Hindlimb muscle (tissue), 1 donor: ENCODE measurements around the gene FDXR. TPM values are rescaled to one million over a fixed set of nuclear protein-coding genes. Genes with fewer than 3 reads are reported as not detected.

Experiments used
- DNase-seq: peaks from one replicate; pipeline ENCODE4 v3.0.0-alpha.2; 2013
- polyA plus RNA-seq: library from polyadenylated mRNA; unstranded; fragments of 120-200 nt; gene quantifications from one replicate; pipeline ENCODE4 v1.2.1, GENCODE V29; 2013; ENCODE audit not compliant: insufficient read length

Gene FDXR
- polyA plus RNA-seq, 1 donor, result 2.5 TPM

GRCh38 chr17:74893936-74894671 is 21.3 kb upstream of the FDXR start:
- no peak for DNase-seq

GRCh38 chr17:74892974-74893911 is 20.4 kb upstream of the FDXR start, which contains the start of gene FADS6:
FADS6 (minus strand) TSS chr17:74893633; CDS start chr17:74893595, 38 bp downstream.
- DNase-seq, result no peak

GRCh38 chr17:74892013-74892841 is 19.4 kb upstream of the FDXR start:
- no peak for DNase-seq

- no peak for DNase-seq
These were observed 17.8 kb upstream of the FDXR start for GRCh38 chr17:74890554-74890953.

GRCh38 chr17:74888469-74888868 is 15.7 kb upstream of the FDXR start:
- DNase-seq, result no peak

- no peak for DNase-seq
These were observed 10.5 kb upstream of the FDXR start for GRCh38 chr17:74883241-74883745.

GRCh38 chr17:74882517-74883240 is 9.9 kb upstream of the FDXR start:
- DNase-seq, result no peak

GRCh38 chr17:74881073-74881472 is 8.3 kb upstream of the FDXR start:
- DNase-seq, result no peak

GRCh38 chr17:74879308-74879707 is 6.5 kb upstream of the FDXR start:
- DNase-seq, result no peak

- no peak for DNase-seq
These were observed 5.9 kb upstream of the FDXR start for GRCh38 chr17:74878658-74879057.

- no peak for DNase-seq
These were observed 5.1 kb upstream of the FDXR start for GRCh38 chr17:74877592-74878548.

- DNase-seq, result no peak
These were observed 3.3 kb upstream of the FDXR start for GRCh38 chr17:74875977-74876593.

- DNase-seq, result no peak
These were observed 2.6 kb upstream of the FDXR start for GRCh38 chr17:74875155-74875976.

GRCh38 chr17:74874615-74875037 is 1.8 kb upstream of the FDXR start:
- no peak for DNase-seq

- no peak for DNase-seq
These were observed 1.2 kb upstream of the FDXR start for GRCh38 chr17:74873874-74874614.

- DNase-seq, result peak; percentile 100
These were observed 461 bp upstream of the FDXR start for GRCh38 chr17:74873037-74873873.

GRCh38 chr17:74871356-74872076 is 1.3 kb downstream of the FDXR start:
- DNase-seq, result no peak
